Keratinocyte (primary cell): ENCODE results near the gene SMYD1.

Experiments used
- EZH2 ChIP-seq: IDR thresholded peaks from one replicate; pipeline ENCODE4 v1.6.1; 2012; ENCODE audit warnings: inconsistent platforms, mild to moderate bottlenecking, low read length, moderate library complexity
- TF ChIP-seq, protein P1 (sequence below), 3 experiments: IDR thresholded peaks in 1 of 3; conservative IDR thresholded peaks in 1 of 3; optimal IDR thresholded peaks in 1 of 3; 2 replicates in 2 of 3; 3 replicates in 1 of 3; pipeline versions ENCODE3 to v1.5.1; 2011; ENCODE audit warnings: low read length in 3 of 3, mild to moderate bottlenecking in 3 of 3, moderate library complexity in 2 of 3, control low read depth in 1 of 3, inconsistent platforms in 1 of 3; ENCODE audit not compliant: insufficient read depth in 2 of 3; ENCODE audit errors: extremely low read depth in 1 of 3

DNA sequence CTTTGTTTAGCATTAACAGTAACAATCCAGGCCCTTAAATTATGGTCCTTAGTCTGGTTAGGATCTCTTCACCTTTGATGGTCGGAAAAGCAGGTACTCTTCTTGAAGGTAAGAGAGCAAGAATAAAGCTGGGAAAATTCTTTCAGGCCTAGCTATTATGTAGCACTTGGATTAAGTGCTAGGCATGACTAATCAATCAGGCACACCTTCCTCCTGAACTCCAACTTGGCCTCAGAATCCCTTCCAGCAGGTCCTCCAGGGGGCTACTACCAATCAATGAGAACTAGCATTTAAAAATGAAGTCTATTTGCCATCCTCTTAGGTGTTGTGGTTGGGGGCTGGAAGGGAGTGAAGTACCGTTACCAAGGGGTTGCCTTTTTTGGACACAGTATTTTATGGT, 3.7 kb downstream of the SMYD1 start:
- TF ChIP-seq, protein P1, sequence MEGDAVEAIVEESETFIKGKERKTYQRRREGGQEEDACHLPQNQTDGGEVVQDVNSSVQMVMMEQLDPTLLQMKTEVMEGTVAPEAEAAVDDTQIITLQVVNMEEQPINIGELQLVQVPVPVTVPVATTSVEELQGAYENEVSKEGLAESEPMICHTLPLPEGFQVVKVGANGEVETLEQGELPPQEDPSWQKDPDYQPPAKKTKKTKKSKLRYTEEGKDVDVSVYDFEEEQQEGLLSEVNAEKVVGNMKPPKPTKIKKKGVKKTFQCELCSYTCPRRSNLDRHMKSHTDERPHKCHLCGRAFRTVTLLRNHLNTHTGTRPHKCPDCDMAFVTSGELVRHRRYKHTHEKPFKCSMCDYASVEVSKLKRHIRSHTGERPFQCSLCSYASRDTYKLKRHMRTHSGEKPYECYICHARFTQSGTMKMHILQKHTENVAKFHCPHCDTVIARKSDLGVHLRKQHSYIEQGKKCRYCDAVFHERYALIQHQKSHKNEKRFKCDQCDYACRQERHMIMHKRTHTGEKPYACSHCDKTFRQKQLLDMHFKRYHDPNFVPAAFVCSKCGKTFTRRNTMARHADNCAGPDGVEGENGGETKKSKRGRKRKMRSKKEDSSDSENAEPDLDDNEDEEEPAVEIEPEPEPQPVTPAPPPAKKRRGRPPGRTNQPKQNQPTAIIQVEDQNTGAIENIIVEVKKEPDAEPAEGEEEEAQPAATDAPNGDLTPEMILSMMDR (optimal IDR thresholded peaks at IDR 0.05 in 1 of 3, IDR thresholded peaks at IDR 0.05 in 1 of 3, conservative IDR thresholded peaks at IDR 0.05 in 1 of 3; ENCODE audit: extremely low read depth in 1 of 3, insufficient read depth in 2 of 3, low read length in 3 of 3) = no peak
- TF ChIP-seq EZH2 = no peak
